GM18517 (cell line): ENCODE measurements around the gene WASHC2C.
"Not testable (repeated sequence)": the region's sequence is repeated elsewhere in the genome, so short reads cannot be mapped to it uniquely, and the experiment has no call there.

Experiments used
- ATAC-seq: cut with Tn5 transposase; IDR thresholded peaks from one replicate; pipeline ENCODE4 v1.9.1; 2021; ENCODE audit warnings: mild to moderate bottlenecking, moderate library complexity; ENCODE audit not compliant: unreplicated experiment

WASHC2C gene

DNA sequence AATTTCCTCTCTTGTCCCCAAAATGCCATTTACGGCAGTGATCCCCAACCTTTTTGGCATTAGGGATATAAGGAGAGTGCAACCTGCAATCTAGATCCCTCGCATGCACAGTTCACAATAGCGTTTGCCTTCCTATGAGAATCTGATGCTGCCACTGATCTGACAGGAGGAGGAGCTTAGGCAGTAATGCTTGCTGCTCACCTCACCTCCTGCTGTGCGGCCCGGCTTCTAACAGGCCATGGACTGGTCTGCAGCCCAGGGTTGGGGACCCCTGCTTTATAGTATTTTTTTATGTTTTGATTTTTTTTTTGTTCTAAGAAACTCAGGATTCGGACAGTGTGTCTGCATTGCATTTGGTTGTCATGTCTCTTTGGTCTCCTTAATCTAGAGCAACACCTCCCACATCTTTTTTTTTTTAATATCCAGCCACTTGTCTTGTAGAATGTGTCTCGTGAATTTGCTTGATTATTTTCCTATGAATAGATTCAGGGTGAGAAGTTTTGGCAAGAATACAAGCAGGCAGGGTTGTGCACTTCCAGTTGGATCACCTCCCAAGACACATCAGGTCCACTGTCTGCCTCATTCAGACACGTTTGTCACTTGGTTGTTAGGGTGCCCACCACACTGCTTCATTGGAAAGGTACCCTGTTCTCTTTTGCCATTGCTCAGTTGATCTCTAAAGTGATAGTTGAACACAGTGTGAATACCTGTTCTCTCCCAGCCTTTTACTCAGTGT, 30.8 kb downstream of the WASHC2C start:
- not testable (repeated sequence) for ATAC-seq

DNA sequence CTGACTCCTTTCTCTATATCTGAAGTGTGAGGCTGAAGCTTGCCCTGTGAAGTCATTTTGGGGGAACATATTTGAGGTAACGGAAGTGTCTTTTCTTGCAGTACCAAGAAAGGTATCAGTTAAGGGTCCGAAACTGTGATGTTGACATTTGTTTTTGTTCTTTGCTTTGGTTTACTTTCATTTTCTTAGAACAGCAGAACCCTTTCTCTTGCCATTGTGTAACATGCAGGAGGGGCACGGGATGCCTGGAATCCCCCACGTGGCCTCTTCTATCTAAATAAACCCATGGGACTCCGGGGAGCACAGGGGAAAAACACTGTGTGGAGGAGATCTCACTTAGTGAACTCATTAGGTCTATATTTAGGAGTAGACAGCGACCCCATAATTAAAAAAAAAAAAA, 34.6 kb downstream of the WASHC2C start:
- peak; percentile 84 for ATAC-seq

DNA sequence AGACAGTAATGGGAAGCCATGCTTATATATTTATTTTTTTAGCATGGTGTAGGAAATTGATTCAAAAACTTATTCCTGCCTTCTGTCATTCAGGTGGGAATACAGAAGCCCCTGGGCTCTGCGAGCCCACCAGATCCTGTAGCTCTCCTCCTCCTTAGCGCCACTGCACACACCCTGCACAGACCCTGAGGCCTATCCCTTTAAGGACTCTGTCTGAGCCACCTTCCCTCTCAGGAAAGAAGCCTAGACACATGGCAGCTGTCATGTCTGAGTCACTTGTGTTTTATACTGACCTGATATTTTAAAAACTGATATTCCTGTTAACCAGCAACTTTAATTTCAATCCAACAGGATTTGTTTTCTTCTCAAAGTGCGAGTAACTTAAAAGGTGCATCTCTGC, 36.0 kb downstream of the WASHC2C start:
- ATAC-seq = not testable (repeated sequence)

DNA sequence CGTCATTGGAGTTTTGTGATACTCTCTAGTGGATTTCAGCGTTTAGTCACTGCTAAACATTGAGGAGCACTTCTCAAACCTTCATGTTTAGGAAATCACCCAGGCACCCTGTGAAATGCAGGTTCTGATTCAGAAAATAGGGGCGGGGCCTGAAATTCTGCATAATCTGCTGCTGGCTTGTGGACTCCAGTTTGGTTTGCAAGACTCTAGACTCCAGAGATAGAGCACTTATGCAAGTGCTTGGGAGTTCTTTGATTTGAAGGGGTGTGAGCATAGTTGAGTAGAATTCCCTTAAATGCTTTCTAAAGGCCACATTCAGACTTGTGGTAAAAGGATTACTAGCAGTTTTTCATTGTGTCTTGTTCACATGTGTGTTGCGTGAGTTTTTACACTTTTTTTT, 41.3 kb downstream of the WASHC2C start:
- not testable (repeated sequence) for ATAC-seq

DNA sequence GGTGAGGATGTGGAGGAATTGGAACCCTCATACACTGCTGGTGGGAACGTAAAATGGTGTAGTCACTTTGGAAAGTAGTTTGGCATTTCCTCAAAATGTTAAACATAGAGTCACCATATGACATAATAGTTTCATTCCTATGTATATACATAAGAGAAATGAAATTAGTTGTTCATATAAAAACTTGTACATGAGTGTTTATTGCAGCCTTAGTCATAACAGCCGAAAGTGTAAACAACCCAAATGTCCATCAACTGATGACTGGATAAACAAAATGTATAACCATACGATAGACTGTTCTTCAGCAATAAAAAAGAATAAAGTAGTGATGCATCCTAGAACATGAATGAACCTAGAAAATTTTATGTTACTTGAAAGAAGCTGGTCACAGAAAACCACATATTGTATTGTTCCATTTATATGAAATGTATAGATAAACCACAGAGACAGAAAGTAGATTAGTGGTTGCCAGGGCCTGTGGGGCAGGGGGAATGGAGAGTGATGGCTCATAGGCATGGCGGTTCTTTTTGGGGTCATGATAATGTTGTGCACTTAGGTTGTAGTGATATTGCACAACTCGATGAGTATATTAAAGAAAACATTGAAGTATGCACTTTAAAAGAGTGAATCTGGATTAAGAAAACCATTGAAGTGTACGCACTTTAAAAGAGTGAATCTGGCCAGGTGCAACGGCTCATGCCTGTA, 44.8 kb downstream of the WASHC2C start:
- ATAC-seq = not testable (repeated sequence)

DNA sequence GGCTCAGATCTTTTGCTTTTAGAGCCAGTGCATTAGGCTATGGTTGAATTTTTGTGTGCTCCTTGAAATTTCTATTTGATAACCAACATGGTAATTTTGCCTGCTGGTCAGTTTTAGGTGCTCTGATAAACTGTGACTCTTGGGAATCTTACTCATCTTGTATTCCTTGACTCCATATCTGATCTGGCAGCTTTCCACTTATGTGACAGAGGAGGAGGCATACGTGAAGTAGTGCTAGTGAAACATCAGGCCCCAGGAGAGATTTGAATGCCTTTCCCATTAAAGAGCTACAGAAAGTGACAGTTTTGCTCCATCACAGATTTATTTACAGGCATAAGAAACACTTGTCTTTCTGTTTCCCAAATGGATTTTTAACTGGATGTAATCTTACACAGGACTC, 59.2 kb downstream of the WASHC2C start:
- not testable (repeated sequence) for ATAC-seq

DNA sequence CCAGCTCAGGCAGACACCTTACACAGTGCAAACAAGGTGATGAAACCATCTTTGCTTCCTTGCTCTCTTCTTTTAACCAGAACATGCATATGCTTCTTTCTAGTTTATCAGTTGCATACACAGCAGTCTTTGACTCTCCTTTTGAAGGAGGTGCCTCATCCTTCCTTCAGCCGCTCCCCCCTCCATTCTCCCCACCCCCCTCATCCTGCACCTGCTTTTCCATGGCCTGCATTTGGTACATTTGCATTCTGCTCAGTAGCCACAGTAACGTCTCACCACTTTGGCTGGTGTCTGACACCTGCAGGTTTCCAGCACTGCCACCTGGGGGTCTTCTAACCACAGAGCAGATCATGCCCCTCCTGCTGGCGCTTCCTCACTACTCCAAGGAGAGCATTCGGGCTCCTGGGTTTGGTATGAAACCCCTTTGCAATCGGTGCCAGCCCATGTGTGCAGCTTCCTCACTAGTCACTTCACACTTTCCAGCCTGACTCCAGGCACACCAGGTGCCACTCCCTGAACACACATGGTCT, 60.2 kb downstream of the WASHC2C start:
- ATAC-seq = not testable (repeated sequence)

DNA sequence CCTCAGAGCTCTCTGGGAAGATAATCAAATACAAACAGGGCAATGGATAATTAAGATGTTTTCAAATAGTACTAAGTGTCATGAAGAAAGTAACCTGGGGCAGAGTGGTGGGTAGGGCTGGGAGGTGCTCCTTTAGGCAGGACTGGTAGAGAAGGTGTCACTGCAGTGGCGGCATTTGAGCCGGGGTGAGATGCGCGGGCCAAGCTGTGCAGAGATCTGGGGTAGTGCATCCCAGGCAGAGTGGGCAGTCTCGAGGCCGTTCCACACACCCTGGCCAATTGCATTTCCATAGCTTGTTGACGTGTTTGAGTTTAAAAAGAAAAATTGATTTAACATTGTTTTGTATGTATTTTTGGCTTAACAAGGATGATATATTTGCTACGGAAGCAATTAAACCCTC, 62.9 kb downstream of the WASHC2C start:
- ATAC-seq = not testable (repeated sequence)

DNA sequence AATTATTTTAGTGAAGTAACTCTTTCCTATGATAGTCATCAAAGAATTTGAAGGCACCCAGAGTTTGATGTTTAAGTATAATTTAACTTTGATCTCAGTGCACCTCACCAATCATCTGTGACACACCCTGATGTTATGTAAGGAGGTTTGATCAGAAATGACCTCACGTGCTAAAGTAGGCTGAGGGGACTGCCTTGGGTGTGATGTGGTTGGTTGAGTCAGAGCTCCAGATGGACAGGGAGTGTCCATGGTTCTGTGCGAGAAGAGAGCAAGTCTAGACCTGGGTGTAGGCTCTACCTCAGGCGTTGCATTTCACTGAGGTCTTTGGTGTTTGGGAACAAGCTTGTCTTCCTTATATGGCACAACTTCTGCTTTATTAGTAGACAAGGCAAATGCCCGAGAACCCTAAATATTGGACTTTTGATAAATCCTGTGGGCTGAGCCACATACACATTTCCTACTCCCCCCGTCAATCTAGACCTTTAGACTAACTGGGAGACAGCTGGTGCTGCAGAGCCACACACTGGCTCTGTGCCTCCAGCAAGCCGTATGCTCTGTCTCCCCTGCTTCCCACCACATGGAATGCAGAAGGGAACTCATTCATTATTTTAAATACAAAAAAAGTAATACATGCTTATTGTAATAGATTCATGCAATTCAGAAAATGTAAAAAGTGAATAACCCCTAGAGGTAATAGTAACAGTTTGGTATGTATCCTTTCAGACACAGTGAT, 63.8 kb downstream of the WASHC2C start:
- ATAC-seq = not testable (repeated sequence)

DNA sequence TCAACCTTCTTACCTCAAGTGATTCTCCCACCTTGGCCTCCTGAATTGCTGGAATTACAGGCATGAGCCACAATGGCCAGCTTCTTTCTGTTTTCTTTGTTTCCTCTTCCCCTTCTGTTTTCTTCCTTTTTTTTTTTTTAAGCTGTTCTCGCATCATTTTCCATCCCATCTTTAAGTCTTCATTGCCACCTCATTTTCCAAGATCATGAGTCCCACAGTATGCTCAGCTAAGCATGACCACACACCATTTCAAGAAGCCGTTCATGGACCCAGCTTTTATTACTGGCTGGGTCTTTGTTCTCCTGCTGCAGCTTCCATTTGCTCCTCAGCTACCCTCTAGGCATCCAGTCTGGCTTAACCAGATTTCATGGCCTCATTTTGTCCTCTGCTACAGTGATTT, 67.7 kb downstream of the WASHC2C start:
- not testable (repeated sequence) for ATAC-seq

DNA sequence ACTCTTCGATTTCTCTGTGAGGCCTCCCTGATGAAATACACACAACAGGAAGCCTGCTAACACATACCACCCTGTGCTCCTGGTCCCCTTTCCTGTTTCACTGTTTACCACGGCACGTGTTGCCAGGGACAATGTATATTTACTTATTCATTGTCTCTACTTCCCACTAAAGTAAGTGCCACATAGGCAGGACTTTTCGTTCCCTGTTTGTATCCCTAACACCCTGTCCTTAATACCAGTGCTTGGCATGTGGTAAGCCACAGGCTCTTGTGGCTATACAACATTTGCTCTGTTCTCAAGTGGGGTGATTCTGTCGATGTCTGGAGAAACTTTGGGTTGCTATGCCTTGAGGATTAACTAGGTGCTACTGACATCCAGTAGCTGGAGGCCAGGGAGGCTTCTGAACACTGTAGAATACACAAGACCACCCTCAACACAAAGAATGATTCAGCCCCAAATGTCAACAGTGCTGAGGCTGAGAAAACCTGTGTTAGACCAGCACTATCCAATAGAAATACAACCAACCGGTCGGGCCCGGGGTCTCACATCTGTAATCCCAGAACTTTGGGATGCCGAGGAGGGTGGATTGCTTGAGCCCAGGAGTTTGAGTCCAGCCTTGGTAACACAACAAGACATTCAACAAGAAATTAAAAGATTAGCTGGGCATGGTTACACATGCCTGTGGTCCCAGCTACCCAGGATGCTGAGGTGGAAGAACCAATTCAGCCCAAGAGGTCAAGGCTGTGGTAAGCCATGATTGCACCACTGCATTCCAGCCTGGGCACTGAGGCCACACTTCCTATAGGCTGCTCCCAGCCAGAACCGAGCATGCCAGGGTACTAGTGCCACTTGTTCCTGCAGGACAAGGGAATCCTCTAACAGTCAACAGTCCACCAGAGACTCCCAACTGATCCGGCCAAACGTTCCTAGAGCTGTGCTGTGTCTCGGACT, 76.3 kb downstream of the WASHC2C start:
- not testable (repeated sequence) for ATAC-seq

DNA sequence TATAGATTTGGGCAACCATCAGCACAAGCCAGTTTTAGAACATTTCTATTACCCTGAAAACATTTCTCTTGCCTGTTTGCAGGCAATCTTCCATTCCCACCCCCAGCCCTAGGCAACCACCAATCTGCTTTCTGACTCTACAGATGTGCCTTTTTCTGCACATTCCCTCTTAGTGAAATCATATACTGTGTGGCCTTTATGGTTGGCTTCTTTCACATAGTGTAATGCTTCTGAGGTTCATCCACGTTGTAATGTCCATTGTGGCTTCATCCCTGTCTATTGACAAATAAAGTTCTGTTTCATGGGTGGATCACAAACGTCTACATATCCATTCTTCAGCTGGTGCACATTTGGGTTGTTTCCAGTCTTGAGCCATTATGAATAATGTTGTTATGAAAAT, 77.9 kb downstream of the WASHC2C start:
- ATAC-seq = not testable (repeated sequence)

DNA sequence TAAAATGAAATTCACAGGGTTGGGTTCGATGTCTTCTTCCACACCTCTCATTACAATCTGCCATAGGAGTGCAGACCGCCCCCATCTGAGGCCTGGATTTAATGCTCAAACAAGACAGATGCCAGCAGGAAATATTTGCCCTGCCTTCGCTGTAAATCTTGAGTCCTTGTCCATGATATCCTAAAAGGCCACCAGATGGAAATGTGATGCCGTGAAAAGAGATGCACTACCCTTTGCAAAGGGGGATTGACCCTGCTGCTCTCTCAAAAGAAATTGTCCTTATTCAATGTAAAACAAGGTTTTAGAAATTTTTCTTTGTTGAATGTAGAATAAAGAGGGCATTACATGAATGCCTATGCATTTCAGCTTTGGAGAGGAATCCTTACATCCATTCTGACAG, 82.8 kb downstream of the WASHC2C start:
- ATAC-seq = no peak

DNA sequence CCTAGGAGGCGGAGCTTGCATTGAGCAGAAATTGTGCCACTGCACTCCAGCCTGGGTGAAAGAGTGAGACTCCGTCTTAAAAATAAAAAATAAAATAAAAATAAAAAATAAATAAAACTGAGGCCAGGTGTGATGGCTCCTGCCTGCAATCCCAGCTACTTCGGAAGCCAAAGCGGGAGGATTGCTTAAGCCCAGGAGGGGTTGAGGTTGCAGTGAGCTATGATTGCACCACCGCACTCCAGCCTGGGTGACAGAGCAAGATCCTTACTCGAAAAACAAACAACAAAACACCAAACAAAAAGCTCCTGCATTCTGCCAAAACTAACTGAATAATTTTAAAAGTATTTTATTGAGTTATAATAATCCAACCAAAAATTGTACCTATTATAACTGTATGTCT, 84.0 kb downstream of the WASHC2C start:
- ATAC-seq = no peak

DNA sequence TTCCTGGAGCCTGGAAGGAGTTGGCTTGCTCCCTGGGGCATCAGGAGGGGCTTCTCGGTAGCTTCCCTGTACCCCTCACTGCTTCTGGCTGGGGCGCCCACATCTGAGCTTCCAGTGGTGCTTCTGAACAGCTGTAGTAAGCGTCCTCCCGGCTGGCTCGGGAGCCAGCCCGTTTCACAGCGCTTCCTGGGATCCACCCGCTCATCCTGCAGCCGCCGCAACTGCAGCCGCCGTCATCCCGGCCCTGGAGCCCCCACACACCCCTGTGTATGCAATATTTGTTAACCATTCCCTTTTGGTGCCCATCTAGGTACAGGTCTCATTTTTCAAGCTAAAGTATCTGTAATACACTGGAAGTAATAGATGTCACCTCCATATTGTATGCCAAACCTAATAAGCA, 85.9 kb downstream of the WASHC2C start:
- ATAC-seq = not testable (repeated sequence)

DNA sequence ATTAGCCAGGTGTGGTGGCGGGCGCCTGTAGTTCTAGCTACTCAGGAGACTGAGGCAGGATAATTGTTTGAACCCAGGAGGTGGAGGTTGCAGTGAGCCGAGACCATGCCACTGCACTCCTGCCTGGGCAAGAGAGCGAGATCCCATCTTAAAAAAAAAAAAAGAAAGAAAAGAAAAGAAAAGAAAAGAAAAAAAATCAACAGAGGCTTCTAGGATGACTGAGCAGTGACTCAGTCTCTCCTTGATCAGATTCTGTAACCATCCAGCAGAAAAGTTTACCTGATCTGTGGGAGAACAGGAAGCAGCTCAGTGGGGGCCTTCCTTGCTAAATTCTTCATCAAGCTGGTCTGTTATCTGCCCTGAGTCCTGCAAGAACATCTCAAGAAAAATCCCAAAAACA, 87.1 kb downstream of the WASHC2C start:
- ATAC-seq = not testable (repeated sequence)

DNA sequence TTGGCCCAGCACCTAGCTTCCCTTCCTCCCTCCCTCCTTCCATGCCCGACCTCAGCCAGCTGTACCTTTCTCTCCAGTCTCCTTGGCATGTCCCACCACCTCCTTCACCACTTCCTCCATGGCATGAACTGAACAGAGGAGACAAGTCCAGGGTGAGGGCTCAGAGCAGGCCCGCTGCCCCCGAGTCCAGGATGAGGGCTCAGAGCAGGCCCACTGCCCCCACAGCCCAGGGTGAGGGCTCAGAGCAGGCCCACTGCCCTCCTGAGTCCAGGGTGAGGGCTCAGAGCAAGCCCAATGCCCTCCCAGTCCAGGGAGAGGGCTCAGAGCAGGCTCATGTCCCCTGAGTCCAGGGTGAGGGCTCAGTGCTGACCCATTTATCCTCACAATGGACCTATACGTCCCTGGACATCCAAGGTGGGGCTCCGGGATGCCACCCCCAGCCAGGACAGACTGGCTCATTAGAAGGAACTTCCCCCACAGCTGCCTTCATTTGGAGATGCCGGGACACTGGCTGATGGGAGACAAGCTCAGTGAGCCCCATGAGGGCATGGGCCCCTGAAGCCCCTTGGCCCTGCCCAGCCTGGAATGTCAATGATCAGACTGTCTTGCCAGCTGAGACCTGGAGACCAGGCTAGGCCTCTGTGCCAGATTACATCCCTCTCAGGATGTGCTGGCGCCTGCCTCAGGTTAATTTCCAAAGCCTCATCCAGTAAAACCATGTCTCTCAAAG, 90.2 kb downstream of the WASHC2C start:
- ATAC-seq = no peak

DNA sequence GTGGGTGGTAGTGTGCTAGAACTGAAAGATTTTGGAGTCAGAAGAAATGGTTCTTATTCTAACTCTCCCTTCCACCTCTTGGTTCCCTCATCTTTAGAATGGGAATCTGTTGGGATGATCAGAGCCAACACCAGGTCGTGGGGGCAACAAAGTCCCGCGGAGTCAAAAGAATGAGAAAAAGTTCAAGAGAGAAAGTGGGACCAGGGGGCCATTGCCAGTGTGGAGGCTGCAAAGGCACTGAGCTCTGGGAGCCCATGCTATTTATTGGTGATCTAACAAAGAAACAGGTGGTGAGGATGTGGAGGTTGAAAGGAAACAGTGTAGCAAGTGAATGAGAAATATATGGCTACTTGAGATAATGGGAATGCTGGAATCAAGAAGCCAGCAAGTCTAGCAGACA, 90.8 kb downstream of the WASHC2C start:
- no peak for ATAC-seq

DNA sequence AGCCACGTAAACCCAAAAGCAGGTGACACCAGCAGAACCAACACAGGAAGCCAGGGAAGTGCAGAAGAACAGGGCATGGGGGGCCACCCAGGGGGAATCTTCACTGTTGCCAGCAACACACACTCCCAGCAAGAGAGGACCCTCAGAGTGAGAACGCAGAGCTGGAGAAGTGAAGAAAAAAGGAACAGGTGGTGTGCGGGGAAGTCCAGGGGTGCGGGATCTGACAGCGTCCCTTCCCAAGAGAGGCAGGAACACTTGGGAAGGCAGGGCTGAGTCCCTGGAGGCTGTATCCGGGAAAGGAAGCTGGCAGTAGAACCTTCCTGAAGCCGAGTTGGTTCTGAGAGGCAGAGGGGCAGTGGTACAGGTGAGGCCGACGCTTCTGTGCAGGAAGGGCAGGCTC, 92.5 kb downstream of the WASHC2C start:
- no peak for ATAC-seq
